ENCODE measurements around the gene PPARA.
A peak's percentile ranks its signal among the peaks of the same experiment; 100 is the strongest.

PPARA gene

GRCh38 chr22:46150034-46150654 lies at the start of gene PPARA:
Gene PPARA (plus strand): TSS chr22:46150526. CDS start chr22:46198384, 47,858 bp downstream.
- peak; percentile 26 to 39 for DNase-seq

GRCh38 chr22:46102159-46102558 lies 48.2 kb upstream of the PPARA start:
- DNase-seq: no peak

- DNase-seq: no peak
Observed at GRCh38 chr22:46102752-46103151, 47.6 kb upstream of the PPARA start.

GRCh38 chr22:46103181-46103580 lies 47.1 kb upstream of the PPARA start:
- no peak for DNase-seq

DNA sequence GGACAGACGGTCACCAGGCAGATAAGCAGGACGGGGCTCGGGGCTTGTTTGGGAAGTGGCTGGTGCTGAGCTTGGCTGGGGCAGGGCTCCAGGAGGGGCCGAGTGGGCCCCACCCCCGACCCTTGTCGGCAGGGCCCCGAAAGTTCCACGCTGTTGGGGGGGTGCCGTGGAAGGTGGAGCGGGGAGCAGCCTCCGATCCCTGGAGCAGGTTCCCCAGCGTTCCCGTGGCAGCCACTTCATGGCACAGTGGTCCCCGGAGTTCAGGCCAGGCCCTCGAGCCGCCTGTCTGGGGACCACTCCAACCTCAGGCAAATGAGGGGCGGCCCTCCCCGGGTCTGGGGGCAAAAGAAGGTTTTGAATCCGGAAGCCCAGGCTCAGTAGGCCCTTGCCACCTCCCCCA lies 46.7 kb upstream of the PPARA start:
- no peak for DNase-seq

- DNase-seq: no peak
Observed at GRCh38 chr22:46104170-46104880, 46.0 kb upstream of the PPARA start.

DNA sequence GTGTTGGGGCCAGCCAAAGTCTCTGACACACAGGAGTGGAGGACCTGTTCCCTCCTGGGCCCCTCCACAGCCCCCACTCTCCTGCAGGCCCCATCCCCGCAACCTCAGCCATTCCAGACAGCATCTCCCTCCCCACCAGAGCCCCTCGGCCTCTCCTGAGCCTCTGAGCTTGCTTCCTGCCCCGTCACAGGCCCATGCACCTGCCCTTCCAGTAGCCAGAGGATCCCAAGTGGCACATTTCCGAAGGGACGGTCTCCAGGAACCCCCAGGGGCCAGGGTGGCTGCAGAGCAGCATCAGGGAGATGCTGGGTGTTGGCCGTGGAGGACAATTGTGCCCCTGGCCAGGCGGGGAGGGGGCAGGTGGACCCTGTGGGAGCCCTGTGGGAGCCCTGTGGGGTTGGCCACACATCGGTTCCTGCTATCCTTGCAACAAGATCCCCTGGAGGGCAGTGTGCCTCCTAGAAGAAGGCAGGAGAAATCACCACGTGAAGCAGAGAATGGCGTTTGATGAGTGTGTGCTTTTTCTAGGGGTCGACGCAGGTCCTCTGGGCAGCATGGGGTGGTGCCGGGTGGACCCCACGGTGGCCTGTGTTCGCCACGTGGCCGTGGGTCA lies 45.3 kb upstream of the PPARA start:
- no peak for DNase-seq

GRCh38 chr22:46105494-46106278 lies 44.6 kb upstream of the PPARA start:
- DNase-seq: no peak

DNA sequence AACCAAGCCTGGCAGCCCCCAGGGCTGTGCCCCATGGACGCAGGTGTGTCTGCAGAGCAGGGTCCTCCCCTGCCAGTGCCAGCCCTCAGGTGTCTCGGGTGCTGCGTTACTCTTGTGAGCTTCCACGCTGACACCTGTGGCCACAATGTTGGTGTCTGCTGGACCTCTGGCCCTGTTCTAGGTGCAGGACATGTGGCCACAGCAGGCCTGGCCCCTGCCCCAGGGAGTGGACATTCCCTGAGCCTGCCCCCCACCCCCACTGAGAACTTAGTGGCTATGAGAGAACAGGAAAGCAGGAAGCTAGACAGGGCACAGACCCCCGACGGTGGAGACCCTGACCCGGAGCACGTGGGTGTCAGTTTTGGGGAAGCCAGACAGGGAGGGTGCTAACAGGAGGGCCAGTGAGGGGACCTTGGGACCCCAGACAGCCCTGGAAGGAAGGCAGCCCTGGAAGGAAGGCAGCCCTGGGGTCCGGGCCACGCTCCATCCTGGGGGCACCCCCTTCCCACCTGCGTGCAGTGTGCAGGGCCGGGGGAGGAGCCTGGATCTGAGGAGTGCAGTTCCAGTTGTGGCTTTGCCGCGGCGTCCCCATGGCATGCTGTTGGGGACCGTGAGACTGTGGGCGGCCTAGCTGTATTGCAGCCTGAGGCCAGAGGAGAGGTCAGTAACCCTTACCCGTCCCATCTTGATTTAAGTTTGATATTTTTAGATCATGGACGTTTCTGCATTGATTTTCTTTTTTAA lies 43.9 kb upstream of the PPARA start:
- DNase-seq: no peak

GRCh38 chr22:46107089-46107664 lies 43.1 kb upstream of the PPARA start:
- no peak for DNase-seq

GRCh38 chr22:46107753-46108563 lies 42.4 kb upstream of the PPARA start:
- no peak for DNase-seq

DNA sequence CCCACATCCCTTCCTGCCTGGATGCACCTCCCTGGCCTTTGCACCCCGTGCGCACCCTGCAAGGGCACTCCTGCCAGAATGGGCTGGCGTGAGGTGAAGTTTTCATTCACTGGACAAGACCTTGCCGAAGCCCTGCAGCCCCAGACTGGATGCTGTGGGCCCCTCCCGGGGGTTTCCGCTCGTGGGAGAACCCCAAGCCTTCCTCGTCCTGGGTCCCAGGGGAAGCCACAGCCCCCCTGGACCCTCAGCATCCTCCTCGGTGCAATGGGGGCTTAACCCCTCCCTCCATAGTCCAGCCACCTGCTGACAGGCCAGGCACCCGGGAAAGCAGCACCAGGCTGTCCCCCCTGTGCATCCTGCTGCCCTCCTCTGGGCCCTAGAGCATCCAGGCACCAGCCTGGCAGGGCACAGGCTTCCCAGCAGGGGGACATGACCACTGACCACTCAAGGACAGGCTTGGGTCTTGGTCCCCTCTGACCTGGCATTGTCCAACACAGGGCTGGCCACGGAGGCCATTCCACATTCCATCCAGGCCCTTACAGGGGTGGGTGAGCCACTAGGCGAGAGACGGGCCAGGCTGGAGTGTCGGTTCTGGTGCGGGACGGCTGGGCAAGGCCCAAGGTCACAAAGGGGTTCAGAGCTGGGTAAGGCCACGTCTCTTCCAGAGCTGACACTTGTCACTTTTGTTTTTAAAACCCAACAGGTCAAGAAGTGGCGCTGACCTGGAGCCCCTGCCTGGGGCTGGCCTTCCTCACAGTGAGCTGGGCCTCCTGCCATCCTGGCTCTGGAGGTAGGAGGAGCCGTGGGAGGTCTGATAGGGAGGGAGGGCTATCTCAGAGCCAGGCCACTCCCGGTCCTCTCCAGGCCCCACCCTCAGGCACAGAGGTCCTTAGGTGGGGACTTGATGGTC lies 41.5 kb upstream of the PPARA start:
- no peak for DNase-seq

DNA sequence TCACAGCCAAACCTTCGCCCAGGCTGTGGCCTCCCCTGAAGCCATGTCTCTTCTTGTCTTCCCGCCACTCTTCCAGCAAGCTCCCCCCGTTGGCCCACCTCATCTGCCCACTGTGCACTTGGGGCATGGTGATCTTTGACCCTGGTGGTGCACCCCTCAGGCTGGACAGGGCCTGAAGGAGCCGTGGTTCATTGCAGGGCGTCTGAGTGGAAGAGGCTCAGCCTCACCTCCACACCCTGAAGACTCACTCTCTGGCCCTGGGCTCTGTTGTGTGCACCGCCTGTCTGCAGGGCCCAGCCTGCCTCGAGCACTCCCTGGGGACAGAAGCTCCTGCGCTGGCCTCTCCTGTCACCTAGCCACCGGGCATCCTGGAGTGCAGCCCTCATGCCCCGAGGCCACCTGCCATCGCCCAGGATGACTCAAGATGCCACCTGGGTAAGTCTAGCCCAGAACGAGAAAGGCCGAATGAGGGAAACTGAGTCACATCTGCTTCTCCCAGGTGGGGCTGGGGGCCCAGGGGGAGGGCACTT lies 40.8 kb upstream of the PPARA start:
- no peak for DNase-seq

DNA sequence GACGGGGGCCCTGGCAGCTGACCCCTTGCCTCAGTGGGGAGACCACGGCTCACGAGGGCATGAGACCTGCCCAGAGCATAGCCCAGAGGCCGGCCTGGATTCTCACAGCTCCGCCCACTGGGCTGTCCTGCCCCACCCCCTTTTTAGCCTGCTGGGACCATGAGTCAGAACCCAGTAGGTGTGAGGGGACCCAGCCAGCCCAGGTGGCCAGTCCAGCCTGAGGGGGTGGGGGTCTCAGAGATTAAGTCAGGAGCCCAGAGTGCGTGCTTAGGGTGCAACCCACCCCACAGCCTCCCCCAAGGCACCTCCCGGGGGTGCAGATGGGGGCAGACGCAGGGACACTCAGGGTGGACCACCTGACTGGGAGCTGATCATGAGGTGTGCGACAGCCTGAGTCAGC lies 40.1 kb upstream of the PPARA start:
- no peak for DNase-seq

GRCh38 chr22:46111645-46112306 lies 38.5 kb upstream of the PPARA start:
- DNase-seq: no peak

- DNase-seq: no peak
Observed at GRCh38 chr22:46112405-46112804, 37.9 kb upstream of the PPARA start.

DNA sequence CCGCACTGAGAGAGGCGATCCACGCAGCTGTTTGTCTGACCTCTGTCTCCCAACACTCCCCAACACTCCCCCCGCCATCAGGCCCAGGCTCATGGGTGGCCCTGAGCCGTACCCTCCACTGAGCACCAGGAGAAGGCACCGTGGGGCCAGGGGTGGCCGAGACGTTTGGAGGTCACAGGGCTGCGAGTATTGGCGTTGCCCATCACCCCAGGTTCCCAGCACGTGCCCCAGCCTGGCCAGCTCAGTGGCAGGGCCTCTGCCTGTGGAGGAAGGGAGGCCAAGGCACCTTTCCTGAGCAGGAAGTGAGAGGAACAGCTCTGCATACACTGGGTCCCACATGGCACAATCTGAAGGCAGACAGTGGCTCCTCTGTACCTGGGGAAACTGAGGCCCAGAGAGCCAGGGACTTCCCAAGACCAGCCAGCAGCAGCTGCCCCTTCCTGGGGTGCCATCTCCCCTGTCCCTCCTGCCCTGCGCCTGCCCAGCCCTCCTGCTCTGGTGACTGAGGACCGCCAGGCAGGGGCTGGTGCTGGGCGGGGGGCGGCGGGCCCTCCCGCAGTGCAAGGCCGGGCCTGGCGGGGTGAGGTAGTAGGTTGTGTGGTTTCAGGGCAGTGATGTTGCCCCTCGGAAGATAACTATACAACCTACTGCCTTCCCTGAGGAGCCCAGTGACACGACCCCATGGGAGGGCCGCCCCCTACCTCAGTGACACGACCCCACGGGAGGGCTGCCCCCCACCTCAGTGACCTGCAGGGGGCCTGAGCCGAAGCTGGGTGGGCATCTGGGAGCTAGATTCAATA lies 37.0 kb upstream of the PPARA start:
- DNase-seq: no peak

- DNase-seq: no peak
Observed at GRCh38 chr22:46113910-46114517, 36.3 kb upstream of the PPARA start.
